Activated CD8-positive, alpha-beta memory T cell treated with anti-CD3 and anti-CD28 coated beads, Interleukin-2, amount 50 U/mL, for 24 hours (primary cell): Measurements from ENCODE around the gene STK17A.
"Not testable (repeated sequence)": the region's sequence is repeated elsewhere in the genome, so short reads cannot be mapped to it uniquely, and the experiment has no call there.

Experiments
- DNase-seq: peaks from one replicate; pipeline ENCODE4 v3.0.0-alpha.2; 2020; ENCODE audit errors: extremely low read depth

Gene STK17A

GRCh38 chr7:43568529-43568928, 14.4 kb upstream of the STK17A start:
- no peak for DNase-seq

GRCh38 chr7:43569424-43569823, 13.5 kb upstream of the STK17A start:
- DNase-seq: no peak

GRCh38 chr7:43570688-43571365, 12.1 kb upstream of the STK17A start:
- DNase-seq: no peak

GRCh38 chr7:43572516-43573049, 10.3 kb upstream of the STK17A start:
- DNase-seq: no peak

- DNase-seq: not testable (repeated sequence)
Observed at GRCh38 chr7:43573832-43574231, 9.1 kb upstream of the STK17A start.

- no peak for DNase-seq
Observed at GRCh38 chr7:43575506-43575905, 7.4 kb upstream of the STK17A start.

GRCh38 chr7:43576241-43576640, 6.7 kb upstream of the STK17A start:
- no peak for DNase-seq

- DNase-seq: no peak
Observed at GRCh38 chr7:43577485-43577951, 5.4 kb upstream of the STK17A start.

- DNase-seq: no peak
Observed at GRCh38 chr7:43583424-43584194, 701 bp downstream of the STK17A start.

- DNase-seq: no peak
Observed at GRCh38 chr7:43584195-43584586, 1.3 kb downstream of the STK17A start.

- not testable (repeated sequence) for DNase-seq
Observed at GRCh38 chr7:43584733-43585132, 1.8 kb downstream of the STK17A start.

GRCh38 chr7:43585562-43585961, 2.7 kb downstream of the STK17A start:
- no peak for DNase-seq

- no peak for DNase-seq
Observed at GRCh38 chr7:43586251-43586900, 3.5 kb downstream of the STK17A start.

- DNase-seq: no peak
Observed at GRCh38 chr7:43588477-43589132, 5.7 kb downstream of the STK17A start.

GRCh38 chr7:43589133-43589478, 6.2 kb downstream of the STK17A start:
- DNase-seq: no peak

GRCh38 chr7:43589728-43590127, 6.8 kb downstream of the STK17A start:
- no peak for DNase-seq

- DNase-seq: no peak
Observed at GRCh38 chr7:43590862-43591557, 8.1 kb downstream of the STK17A start.

GRCh38 chr7:43591558-43592180, 8.8 kb downstream of the STK17A start:
- DNase-seq: no peak

GRCh38 chr7:43592326-43592725, 9.4 kb downstream of the STK17A start:
- DNase-seq: no peak

- DNase-seq: no peak
Observed at GRCh38 chr7:43593010-43593409, 10.1 kb downstream of the STK17A start.

GRCh38 chr7:43594020-43594419, 11.1 kb downstream of the STK17A start:
- no peak for DNase-seq
